GM19193 (cell line): ENCODE results near the gene ALDOA.

Experiments
- POLR2A ChIP-seq: IDR thresholded peaks from 4 replicates; pipeline ENCODE4 v1.6.1; 2011; ENCODE audit not compliant: insufficient read depth, insufficient read length; ENCODE audit errors: extremely low read depth

Gene ALDOA

DNA sequence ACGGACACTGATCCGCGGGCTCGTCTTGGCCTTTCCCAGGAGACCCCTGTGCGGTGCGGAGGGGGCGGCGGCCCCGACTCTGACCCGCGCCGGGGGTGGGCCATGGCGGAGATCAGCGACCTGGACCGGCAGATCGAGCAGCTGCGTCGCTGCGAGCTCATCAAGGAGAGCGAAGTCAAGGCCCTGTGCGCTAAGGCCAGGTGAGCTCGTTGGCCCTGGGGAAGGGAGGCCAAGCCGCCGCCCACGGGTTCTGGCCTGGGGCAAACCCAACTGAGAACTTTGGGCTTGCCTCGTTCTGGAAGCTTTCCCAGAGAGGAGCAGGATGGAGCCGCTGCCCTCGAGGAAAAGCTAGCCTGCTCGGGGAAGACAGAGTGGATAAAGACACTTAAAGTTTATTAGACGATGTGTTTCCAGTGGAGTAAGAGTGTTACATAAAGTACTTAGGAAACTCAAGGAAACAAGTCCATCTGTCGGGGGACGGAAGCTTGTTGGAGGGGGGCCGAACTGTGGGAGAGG is 10.8 kb downstream of the ALDOA start:
- no peak for TF ChIP-seq POLR2A

DNA sequence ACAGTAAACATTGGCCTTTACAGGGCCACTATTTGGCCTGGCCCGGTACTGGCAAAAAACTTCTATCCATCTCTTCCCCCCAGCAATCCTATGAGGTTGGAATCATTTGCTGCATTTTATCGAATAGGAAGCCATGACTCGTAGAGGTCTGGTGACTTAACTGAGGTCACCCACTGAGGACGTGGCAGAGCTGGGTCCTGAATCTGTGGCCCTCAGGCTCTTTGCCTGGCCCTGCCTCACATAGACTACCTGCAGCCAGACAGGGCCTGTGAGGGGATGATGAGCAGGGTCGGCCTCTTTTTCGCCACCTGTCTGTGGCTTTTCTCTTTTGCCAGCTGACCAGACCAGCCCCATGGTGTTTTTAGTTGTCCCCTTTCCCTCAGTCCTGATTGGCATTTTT is 12.1 kb downstream of the ALDOA start:
- no peak for TF ChIP-seq POLR2A

DNA sequence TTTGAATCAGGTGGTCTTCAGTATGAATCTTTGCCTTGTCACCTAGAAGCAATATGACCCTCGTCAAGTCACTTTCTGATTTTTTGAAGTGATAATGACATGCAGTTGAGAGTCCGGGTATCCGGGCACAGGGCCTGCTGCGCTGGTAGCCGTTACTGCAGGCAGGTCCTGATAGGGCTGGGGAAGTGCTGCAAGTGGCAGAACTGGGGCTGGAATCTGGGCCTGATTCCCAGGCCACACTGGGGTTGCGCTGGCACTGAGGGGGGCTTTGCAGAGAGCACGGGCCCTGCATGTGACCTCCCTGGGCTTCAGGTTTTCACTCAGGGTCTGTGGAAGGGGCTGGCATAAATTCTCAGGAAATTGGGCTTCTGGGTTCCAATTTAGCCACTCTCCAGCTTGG is 13.2 kb downstream of the ALDOA start:
- TF ChIP-seq POLR2A: no peak

DNA sequence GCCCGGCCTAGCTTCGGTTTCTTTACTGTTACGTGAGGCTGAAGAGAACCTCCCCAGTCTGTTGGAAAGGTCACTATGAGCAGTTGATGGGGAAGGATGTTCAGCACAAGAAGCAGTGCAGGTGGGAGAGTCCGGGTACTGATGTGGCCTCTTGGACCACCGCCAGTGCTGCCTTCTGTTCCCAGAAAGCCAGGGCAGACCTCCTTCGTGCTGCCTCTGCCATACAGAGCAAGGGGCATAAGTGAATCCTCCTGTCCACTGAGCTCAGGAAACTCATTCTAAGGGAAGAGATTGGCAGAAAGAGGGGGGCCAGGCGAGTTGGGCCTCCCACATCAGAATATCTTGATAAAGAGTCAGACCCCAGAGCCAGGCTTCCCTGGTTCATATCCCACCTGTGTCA is 13.9 kb downstream of the ALDOA start:
- TF ChIP-seq POLR2A: no peak

DNA sequence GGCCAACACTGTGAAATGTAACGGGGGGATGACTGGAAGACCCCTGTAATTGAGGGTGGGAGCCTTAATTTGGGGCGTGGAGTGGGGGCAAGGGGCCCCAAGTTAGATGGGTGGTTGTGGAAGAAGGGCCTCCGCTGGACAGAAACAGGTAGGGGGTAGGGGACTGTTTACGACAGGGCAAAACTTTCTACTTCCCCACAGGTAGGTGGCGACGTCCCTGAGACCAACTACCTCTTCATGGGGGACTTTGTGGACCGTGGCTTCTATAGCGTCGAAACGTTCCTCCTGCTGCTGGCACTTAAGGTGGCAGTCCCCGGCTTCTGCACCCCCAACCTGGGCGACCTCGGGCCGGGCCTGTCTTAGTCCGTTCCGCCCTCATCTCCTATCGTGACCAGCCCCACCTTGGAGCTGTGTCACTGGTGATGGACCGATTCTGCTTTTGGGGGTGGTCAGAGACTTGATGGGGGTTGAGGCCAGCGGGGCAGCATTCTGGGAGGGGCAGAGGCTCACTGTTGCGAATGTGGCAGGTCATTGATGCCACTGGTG is 17.1 kb downstream of the ALDOA start:
- no peak for TF ChIP-seq POLR2A

DNA sequence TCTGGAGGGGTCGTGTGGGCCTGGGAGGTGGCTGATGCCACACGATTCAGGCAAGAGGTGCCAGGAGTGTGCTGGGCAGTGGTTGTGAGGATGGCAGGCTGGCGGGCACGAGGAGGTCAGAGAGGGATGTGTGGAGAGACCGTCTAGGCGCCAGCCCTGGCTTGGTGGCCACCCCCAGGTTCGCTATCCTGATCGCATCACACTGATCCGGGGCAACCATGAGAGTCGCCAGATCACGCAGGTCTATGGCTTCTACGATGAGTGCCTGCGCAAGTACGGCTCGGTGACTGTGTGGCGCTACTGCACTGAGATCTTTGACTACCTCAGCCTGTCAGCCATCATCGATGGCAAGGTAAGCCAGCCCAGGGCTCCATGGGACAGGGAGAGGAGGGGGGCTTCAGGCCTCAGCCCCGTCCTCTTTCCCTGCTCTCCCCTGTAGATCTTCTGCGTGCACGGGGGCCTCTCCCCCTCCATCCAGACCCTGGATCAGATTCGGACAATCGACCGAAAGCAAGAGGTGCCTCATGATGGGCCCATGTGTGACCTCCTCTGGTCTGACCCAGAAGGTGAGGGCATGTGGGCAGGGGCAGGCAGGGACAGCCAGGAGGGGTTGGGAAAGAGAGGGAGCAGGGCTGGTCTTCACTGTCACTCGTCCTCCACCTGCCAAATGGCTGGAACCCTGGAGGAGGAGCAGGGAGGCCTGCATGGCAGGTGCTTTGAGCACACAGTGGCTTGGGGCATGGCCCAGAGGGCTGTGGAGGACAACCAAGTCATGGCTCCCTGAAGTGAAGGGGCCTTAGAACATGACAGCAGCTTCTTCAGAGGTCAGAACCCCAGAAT is 17.9 kb downstream of the ALDOA start:
- no peak for TF ChIP-seq POLR2A

DNA sequence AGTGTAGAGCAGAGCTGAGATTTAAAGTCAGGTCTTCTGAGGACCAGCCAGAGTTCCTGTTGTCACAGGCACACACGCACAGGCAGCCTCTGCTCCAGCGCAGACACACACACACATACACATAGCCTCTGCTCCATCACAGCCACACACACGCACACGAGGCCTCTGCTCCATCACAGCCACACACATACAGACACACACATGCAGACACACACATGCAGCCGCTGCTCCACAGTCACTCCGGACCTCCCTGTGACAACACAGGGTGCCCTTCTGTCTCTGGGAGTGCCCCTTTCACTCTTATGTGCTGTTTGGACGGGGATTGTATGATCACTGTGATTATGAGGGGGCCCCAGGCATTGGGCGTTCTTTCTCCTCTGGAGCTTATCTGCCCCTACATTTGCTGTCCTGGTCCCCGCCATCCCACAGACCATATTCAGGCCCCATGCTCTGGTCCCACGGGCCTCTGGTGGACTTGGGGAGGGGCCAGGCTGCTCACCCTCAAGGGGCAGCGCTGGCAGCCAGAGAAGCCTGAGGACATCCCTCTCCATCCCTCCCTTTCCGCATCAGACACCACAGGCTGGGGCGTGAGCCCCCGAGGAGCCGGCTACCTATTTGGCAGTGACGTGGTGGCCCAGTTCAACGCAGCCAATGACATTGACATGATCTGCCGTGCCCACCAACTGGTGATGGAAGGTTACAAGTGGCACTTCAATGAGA is 18.7 kb downstream of the ALDOA start:
- no peak for TF ChIP-seq POLR2A

DNA sequence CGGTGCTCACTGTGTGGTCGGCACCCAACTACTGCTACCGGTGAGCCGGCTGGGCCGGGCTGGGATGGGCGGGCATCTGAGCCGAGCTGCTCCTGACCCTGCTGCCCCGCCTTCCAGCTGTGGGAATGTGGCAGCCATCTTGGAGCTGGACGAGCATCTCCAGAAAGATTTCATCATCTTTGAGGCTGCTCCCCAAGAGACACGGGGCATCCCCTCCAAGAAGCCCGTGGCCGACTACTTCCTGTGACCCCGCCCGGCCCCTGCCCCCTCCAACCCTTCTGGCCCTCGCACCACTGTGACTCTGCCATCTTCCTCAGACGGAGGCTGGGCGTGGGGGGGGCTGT is 19.2 kb downstream of the ALDOA start:
- TF ChIP-seq POLR2A: no peak

DNA sequence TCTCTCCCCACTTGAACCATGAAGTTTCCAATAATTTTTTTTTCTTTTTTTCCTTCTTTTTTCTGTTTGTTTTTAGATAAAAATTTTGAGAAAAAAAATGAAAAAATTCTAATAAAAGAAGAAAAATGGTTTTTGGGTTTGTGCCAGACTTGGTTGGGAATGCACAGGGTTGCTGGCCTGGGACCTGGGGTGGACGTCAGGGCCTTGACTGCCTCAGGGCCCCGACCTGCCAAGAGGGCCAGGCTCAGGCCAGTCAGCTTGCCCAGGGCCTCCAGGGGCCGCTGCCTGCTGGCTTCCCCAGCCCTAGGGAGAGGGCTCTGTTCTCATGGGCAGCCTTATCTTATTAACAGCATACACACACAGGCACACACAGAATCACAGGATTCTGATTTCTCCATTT is 19.7 kb downstream of the ALDOA start:
- no peak for TF ChIP-seq POLR2A

DNA sequence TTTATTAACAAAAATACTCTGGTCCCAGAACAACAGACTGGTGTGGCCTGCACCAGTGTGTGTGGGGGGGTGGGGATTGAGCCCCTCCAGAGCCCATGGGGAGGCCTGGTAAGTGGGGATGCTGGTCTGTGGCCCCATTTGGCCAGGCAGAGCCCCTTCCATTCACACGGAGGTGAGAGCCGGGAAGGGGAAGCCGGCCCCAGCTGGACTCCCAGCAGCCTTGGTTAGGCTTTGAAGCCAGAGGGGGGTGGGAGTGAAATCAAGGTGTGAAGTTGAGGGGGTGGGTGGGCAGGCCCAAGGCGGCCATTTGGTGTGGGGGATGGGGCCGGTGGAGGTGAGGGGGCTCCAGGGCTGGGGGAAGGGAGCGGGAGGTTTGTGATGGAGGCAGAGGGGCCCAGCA is 20.3 kb downstream of the ALDOA start:
- TF ChIP-seq POLR2A: no peak

DNA sequence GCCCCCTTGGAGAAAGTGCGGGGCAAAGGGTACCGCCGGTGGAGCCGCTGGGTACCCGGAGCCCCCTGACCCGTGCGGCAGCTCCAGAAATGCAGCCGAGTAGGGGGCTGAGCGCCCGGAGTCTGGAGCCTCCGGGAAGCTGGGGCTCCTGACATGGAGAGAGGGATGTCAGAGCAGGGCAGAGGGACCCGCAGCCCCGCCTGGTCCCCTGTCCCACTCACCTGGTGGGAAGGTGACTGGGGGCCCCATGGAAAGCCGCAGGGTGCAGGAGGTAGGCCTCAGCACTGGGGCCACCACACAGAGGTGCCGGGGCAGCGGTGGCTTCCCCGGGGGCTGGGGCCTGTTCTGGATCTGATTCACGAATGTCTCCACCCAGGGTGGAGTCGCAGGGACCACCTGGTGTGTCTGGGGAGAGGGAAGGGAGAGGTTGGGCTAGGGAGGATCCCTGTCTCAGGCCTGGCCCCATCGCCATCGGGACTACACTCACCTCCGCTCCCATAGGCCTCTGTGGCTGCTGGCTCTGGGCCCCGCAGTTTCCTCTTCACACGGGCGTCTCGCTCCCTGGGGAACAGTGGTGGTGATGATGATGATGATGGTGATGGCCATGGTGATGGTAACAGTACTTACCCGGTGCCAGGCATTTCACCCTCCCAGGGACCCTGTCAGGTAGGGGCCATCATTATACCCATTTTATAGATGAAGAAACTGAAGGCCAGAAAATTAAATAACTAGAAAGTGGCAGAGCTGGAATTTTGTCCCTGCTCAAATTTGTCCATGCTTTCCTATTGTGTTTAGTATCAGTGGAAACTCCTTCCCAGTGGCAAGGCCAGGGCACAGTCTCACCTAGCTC is 21.0 kb downstream of the ALDOA start:
- peak; percentile 13 for TF ChIP-seq POLR2A

DNA sequence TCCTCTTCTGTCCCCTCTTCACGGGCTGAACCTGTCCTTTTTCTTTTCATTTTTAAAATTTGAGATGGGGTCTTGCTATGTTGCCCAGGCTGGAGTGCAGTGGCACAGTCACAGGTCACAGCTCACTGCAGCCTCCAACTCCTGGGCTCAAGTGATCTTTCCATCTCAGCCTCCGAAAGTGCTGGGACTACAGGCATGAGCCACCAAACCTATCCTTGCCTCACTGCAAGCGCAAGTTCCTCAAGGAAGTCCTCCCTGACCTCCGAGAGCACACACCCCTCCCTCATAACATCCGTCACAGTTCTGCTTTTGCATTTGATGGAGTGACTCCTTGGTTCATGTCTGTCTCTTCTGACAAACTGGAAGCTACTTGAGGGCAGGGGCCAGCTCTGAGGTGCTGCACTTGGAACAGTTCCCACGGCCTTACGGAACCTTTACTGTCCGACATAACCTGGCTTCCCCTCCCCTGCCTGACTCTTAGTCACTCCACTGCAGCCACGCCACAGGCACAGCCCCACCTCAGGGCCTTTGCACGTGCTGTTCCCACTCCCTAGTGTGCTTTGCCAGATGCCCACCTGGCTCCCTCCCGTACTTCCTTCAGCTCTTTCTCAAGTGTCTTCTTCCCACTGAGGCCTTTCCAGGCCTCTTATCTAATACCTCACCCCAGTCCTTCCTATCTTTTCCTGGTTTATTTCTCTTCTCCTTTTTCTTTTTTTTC is 21.8 kb downstream of the ALDOA start:
- TF ChIP-seq POLR2A: no peak

DNA sequence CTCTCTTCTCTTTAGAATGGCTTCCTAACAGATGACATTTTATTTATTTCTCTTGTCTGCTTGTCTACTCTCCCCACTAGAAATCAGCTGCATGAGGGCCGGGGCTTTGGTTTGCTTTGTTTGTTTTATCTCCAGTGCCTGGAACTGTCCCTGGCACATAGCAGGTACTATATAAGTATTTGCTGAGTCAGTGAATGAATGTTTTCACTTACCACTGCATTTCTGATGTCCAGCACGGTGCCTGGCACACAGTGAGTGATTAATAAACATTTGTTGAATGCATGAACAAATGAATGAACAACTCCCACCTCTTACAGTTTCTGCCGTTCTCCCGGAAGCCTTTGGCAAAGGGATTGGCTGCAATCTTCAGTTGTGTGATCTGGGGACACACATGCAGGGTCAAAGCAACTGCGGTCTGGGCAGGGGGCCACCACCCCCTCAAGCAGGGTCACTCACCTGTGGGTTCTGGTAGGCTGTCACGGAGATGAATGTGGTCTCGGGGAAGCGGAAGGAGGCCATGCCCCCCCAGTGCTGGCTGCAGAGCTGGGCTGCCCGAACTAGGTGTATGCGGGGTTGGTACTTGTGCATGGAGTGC is 22.8 kb downstream of the ALDOA start:
- TF ChIP-seq POLR2A: no peak
